PC-3 (cell line): ENCODE measurements around the gene WWC2. TPM values are rescaled to one million over a fixed set of nuclear protein-coding genes. Genes with fewer than 3 reads are reported as not detected.

ENCODE experiments used
- ATAC-seq: fragments of 200-7000 bp; cut with Tn5 transposase; 2 replicates; pipeline ENCODE4 v1.9.1; 2020; ENCODE audit warnings: mild to moderate bottlenecking, moderate library complexity
- BruUV-seq: library from RNA; stranded (reverse); fragments of 400-500 nt; replicated peaks from 2 replicates; lab custom pipeline; 2021; lab: Mats Ljungman, UMichigan
- CTCF ChIA-PET: fragments of 300-600 bp; sonication (Branson Sonifier 250); formaldehyde crosslinking; loops from one replicate; lab custom pipeline; 2022; ENCODE audit warnings: antibody characterized with exemption; lab: Charles Lee
- POLR2A ChIA-PET: fragments of 300-600 bp; sonication (Branson Sonifier 250); formaldehyde crosslinking; loops from one replicate; lab custom pipeline; 2022; ENCODE audit warnings: antibody characterized with exemption; ENCODE audit not compliant: unreplicated experiment; lab: Charles Lee
- DNase-seq: peaks from one replicate; pipeline ENCODE4 v3.0.0-alpha.2; 2015
- H2AFZ ChIP-seq: fragments of 300-600 bp; sonication (generic); 2 replicates; pipeline ENCODE4 v1.6.0; 2016; ENCODE audit warnings: antibody characterized with exemption, low read length
- H3F3A ChIP-seq: fragments of 300-600 bp; sonication (generic); one replicate; pipeline ENCODE4 v1.6.0; 2017; ENCODE audit warnings: antibody characterized with exemption, low read length, control low read depth, mild to moderate bottlenecking; ENCODE audit not compliant: unreplicated experiment
- H3K27ac ChIP-seq: fragments of 300-600 bp; sonication (generic); 2 replicates; pipeline ENCODE4 v1.5.1; 2016; ENCODE audit warnings: mild to moderate bottlenecking, low read length
- H3K27me3 ChIP-seq: fragments of 300-600 bp; sonication (generic); 2 replicates; pipeline ENCODE4 v1.6.1; 2016; ENCODE audit warnings: low read length, mixed read lengths
- H3K36me3 ChIP-seq: fragments of 300-600 bp; sonication (generic); 2 replicates; pipeline ENCODE4 v1.6.1; 2016; ENCODE audit warnings: low read depth, mixed run types, low read length, mixed read lengths
- H3K4me1 ChIP-seq: fragments of 300-600 bp; sonication (generic); 2 replicates; pipeline ENCODE4 v1.5.1; 2016; ENCODE audit warnings: low read length; ENCODE audit not compliant: insufficient read depth
- H3K4me2 ChIP-seq: fragments of 300-600 bp; sonication (generic); 2 replicates; pipeline ENCODE4 v1.6.0; 2016; ENCODE audit warnings: low read length
- H3K4me3 ChIP-seq: fragments of 300-600 bp; sonication (generic); 2 replicates; pipeline ENCODE4 v1.5.1; 2016; ENCODE audit warnings: mild to moderate bottlenecking, low read length, mixed read lengths
- H3K79me2 ChIP-seq: fragments of 300-600 bp; sonication (generic); 2 replicates; pipeline ENCODE4 v1.6.1; 2017; ENCODE audit warnings: low read length, mixed read lengths
- H3K9ac ChIP-seq: fragments of 300-600 bp; sonication (generic); 2 replicates; pipeline ENCODE4 v1.6.0; 2016; ENCODE audit warnings: mild to moderate bottlenecking, low read length
- H3K9me2 ChIP-seq: fragments of 300-600 bp; sonication (generic); replicated peaks from 2 replicates; pipeline ENCODE4 v1.6.1; 2016; ENCODE audit warnings: mixed run types, low read length, mixed read lengths
- H3K9me3 ChIP-seq: fragments of 300-600 bp; sonication (generic); 2 replicates; pipeline ENCODE4 v1.6.1; 2016; ENCODE audit warnings: low read length, mixed read lengths
- H4K20me1 ChIP-seq: fragments of 300-600 bp; sonication (generic); 2 replicates; pipeline ENCODE4 v1.6.1; 2016; ENCODE audit warnings: low read length, mixed read lengths
- EZH2 ChIP-seq: fragments of 300-600 bp; sonication (generic); IDR thresholded peaks from one replicate; pipeline ENCODE4 v1.6.1; 2017; ENCODE audit warnings: antibody characterized with exemption, mild to moderate bottlenecking, low read length; ENCODE audit not compliant: unreplicated experiment
- EZH2phosphoT487 ChIP-seq: fragments of 300-600 bp; sonication (generic); IDR thresholded peaks from 2 replicates; pipeline ENCODE4 v1.6.1; 2018; ENCODE audit warnings: mild to moderate bottlenecking, antibody characterized with exemption, low read length, borderline replicate concordance
- intact Hi-C: fragments of 100-400 bp; cut with micrococcal nuclease; formaldehyde crosslinking; loops from 2 replicates; pipeline ENCODE4 v1.9.0; 2023
- total RNA-seq: library from RNA; depleted of rRNA; stranded (reverse); fragments of >200 nt; gene quantifications from 2 replicates; pipeline ENCODE4 v1.2.3, GENCODE V29; 2014
- TF ChIP-seq, protein P1 (sequence below): fragments of 300-600 bp; sonication (generic); conservative IDR thresholded peaks from 2 replicates; pipeline ENCODE4 v1.5.1; 2017; ENCODE audit warnings: antibody characterized with exemption, low read depth, mild to moderate bottlenecking, low read length

WWC2 gene
- total RNA-seq, 1 experiment from 2014 or later, result 15.8 TPM

GRCh38 chr4:183312841-183313240 is 213.8 kb downstream of the WWC2 start:
- ChIA-PET CTCF (no interaction called here), POLR2A (no interaction called here)
- no peak overlapping the region for H3K4me2 ChIP-seq
- ATAC-seq (no peak), DNase-seq (no peak)
- H2AFZ ChIP-seq, result no peak overlapping the region
- intact Hi-C loops, result no loop called here
- H3K9me3 ChIP-seq, result no peaks in the 10 kb centered on the region
- H3K9ac ChIP-seq, result no peak overlapping the region
- no peaks in the 10 kb centered on the region for H3K27me3 ChIP-seq
- no peaks in the 10 kb centered on the region for H3K79me2 ChIP-seq
- no peaks in the 10 kb centered on the region for H4K20me1 ChIP-seq
- BruUV-seq, result no TSS peak
- TF ChIP-seq EZH2 (no peak), EZH2phosphoT487 (no peak)
- TF ChIP-seq, protein P1, sequence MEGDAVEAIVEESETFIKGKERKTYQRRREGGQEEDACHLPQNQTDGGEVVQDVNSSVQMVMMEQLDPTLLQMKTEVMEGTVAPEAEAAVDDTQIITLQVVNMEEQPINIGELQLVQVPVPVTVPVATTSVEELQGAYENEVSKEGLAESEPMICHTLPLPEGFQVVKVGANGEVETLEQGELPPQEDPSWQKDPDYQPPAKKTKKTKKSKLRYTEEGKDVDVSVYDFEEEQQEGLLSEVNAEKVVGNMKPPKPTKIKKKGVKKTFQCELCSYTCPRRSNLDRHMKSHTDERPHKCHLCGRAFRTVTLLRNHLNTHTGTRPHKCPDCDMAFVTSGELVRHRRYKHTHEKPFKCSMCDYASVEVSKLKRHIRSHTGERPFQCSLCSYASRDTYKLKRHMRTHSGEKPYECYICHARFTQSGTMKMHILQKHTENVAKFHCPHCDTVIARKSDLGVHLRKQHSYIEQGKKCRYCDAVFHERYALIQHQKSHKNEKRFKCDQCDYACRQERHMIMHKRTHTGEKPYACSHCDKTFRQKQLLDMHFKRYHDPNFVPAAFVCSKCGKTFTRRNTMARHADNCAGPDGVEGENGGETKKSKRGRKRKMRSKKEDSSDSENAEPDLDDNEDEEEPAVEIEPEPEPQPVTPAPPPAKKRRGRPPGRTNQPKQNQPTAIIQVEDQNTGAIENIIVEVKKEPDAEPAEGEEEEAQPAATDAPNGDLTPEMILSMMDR, result no peak
- no peaks in the 10 kb centered on the region for H3K36me3 ChIP-seq
- no peaks in the 10 kb centered on the region for H3K4me1 ChIP-seq
- H3K27ac ChIP-seq, result no peak overlapping the region
- no peak overlapping the region for H3K4me3 ChIP-seq
- H3F3A ChIP-seq, result no peaks in the 10 kb centered on the region
- H3K9me2 ChIP-seq, result no peaks in the 10 kb centered on the region

DNA sequence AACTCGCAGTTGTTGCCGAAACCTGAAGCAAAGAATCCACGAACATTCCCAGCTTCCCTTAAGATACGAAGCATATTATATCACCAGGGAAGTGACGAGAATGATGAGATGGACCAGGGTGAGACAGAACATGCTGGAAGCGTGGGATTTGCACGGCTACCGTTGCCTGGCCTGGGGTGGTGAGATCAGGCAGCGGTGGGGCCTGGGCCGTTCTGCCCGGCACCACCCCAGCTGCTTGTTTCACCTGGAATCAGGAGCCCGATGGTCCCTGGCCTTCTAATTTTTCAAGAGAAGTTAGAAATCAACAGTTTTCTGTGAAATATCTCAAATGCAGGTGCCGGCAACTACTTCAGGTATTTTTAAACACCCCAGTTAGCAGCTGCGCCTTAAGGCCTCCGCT is 215.3 kb downstream of the WWC2 start:
- Histone ChIP-seq H3K4me2 (no peak overlapping the region), H3K9me2 (no peaks in the 10 kb centered on the region), H3K4me1 (no peaks in the 10 kb centered on the region), H3K36me3 (no peaks in the 10 kb centered on the region), H3K27ac (no peak overlapping the region), H4K20me1 (no peaks in the 10 kb centered on the region), H3F3A (no peaks in the 10 kb centered on the region), H3K79me2 (no peaks in the 10 kb centered on the region), H3K4me3 (no peak overlapping the region), H3K9ac (no peak overlapping the region), H3K9me3 (no peaks in the 10 kb centered on the region), H2AFZ (no peak overlapping the region), H3K27me3 (no peaks in the 10 kb centered on the region)
- ATAC-seq, result no peak
- TF ChIP-seq, protein P1, result no peak
- no peak for TF ChIP-seq EZH2phosphoT487
- no peak for TF ChIP-seq EZH2
- intact Hi-C loops, result no loop called here
- no peak for DNase-seq
- no TSS peak for BruUV-seq
- CTCF ChIA-PET, result no interaction called here
- POLR2A ChIA-PET, result no interaction called here

- Histone ChIP-seq H2AFZ (no peak overlapping the region), H3K9ac (no peak overlapping the region), H3K27ac (no peak overlapping the region), H3K27me3 (no peaks in the 10 kb centered on the region), H3K79me2 (no peaks in the 10 kb centered on the region), H3K4me2 (no peak overlapping the region), H3K4me1 (no peaks in the 10 kb centered on the region), H3K36me3 (no peaks in the 10 kb centered on the region), H3K4me3 (no peak overlapping the region), H3K9me3 (no peaks in the 10 kb centered on the region), H3K9me2 (no peaks in the 10 kb centered on the region), H3F3A (no peaks in the 10 kb centered on the region), H4K20me1 (no peaks in the 10 kb centered on the region)
- TF ChIP-seq EZH2, result no peak
- CTCF ChIA-PET, result no interaction called here
- DNase-seq (no peak), ATAC-seq (no peak)
- intact Hi-C loops, result no loop called here
- BruUV-seq, result no TSS peak
- POLR2A ChIA-PET, result no interaction called here
Measured at GRCh38 chr4:183314806-183315205, 215.7 kb downstream of the WWC2 start.
